Measurements from ENCODE around the gene TTC27. TPM values are rescaled to one million over a fixed set of nuclear protein-coding genes. Genes with fewer than 3 reads are reported as not detected.

Gene TTC27
- polyA plus RNA-seq, 3 donors, result 4.0 to 4.8 (median 4.4) TPM

- Histone ChIP-seq H3K4me2 (replicated peaks; ENCODE audit: extremely low read depth, low read length, poor library complexity, severe bottlenecking) (no peak overlapping the region), H3K27me3 (ENCODE audit: control insufficient read depth in 2 of 2, insufficient read depth in 2 of 2, low read length in 2 of 2) (no peaks in the 10 kb centered on the region), H4K20me1 (ENCODE audit: insufficient read depth, low read length) (no peaks in the 10 kb centered on the region), H3K4me3 (replicated peaks in 1 of 3; ENCODE audit: low read depth in 2 of 3, low read length in 3 of 3) (no peak overlapping the region), H3K27ac (ENCODE audit: low read depth in 1 of 2, low read length in 2 of 2) (no peak overlapping the region), H3K4me1 (ENCODE audit: control insufficient read depth in 1 of 2, insufficient read depth in 2 of 2, low read length in 2 of 2) (no peaks in the 10 kb centered on the region), H2AFZ (ENCODE audit: insufficient read depth, low read depth, low read length, poor library complexity, severe bottlenecking) (no peak overlapping the region), H3K79me2 (ENCODE audit: insufficient read depth, low read length) (no peaks in the 10 kb centered on the region), H3K36me3 (replicated peaks in 1 of 2; ENCODE audit: control insufficient read depth in 1 of 2, insufficient read depth in 2 of 2, low read length in 2 of 2) (no peaks in the 10 kb centered on the region), H3K9ac (ENCODE audit: insufficient read depth, low read length, poor library complexity, severe bottlenecking) (no peak overlapping the region), H3K9me3 (replicated peaks in 1 of 2; ENCODE audit: control insufficient read depth in 1 of 2, insufficient read depth in 1 of 2, low read length in 2 of 2) (no peaks in the 10 kb centered on the region)
- H3K4me3 Mint-ChIP-seq, result no peak overlapping the region
- no peak for DNase-seq
- no peak for TF ChIP-seq CTCF (IDR thresholded peaks at IDR 0.05)
- H3K9me3 Mint-ChIP-seq, result no peaks in the 10 kb centered on the region
- intact Hi-C loops (cut with micrococcal nuclease), result no loop called here
- H3K36me3 Mint-ChIP-seq, result peaks cover 8 to 9% of the 10 kb centered on the region in 2 donors
- no peak overlapping the region for H3K27ac Mint-ChIP-seq
- H3K4me1 Mint-ChIP-seq, result peaks cover 11% of the 10 kb centered on the region
- H3K27me3 Mint-ChIP-seq (ENCODE audit: low read depth in 3 of 3), result no peaks in the 10 kb centered on the region
Measured at GRCh38 chr2:32691678-32692077, 63.8 kb downstream of the TTC27 start.

DNA sequence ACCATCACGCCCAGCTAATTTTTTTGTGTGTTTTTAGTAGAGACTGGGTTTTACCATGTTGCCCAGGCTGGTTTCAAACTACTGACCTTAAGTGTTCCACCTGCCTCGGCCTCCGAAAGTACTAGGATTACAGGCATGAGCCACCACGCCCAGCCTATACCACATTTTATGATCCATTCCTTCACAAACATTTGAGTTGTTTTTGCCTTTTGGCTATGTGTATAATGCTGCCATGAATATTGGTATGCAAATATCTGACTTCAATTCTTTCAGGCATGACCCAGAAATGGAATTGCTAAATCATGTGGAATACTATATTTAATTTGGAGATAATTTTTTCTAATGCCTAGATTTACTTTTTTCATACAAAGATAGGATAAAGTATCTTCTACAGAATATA is 68.6 kb downstream of the TTC27 start:
- peaks cover 0 to 2% (median 0%) of the 10 kb centered on the region in 3 donors for H3K27me3 Mint-ChIP-seq (ENCODE audit: low read depth in 3 of 3)
- Histone ChIP-seq H2AFZ (ENCODE audit: insufficient read depth, low read depth, low read length, poor library complexity, severe bottlenecking) (no peak overlapping the region), H3K36me3 (replicated peaks in 1 of 2; ENCODE audit: control insufficient read depth in 1 of 2, insufficient read depth in 2 of 2, low read length in 2 of 2) (no peaks in the 10 kb centered on the region), H3K9me3 (replicated peaks in 1 of 2; ENCODE audit: control insufficient read depth in 1 of 2, insufficient read depth in 1 of 2, low read length in 2 of 2) (no peaks in the 10 kb centered on the region), H3K27ac (ENCODE audit: low read depth in 1 of 2, low read length in 2 of 2) (no peak overlapping the region), H3K27me3 (ENCODE audit: control insufficient read depth in 2 of 2, insufficient read depth in 2 of 2, low read length in 2 of 2) (no peaks in the 10 kb centered on the region), H3K4me3 (replicated peaks in 1 of 3; ENCODE audit: low read depth in 2 of 3, low read length in 3 of 3) (no peak overlapping the region), H3K4me2 (replicated peaks; ENCODE audit: extremely low read depth, low read length, poor library complexity, severe bottlenecking) (no peak overlapping the region), H3K4me1 (ENCODE audit: control insufficient read depth in 1 of 2, insufficient read depth in 2 of 2, low read length in 2 of 2) (no peaks in the 10 kb centered on the region), H3K9ac (ENCODE audit: insufficient read depth, low read length, poor library complexity, severe bottlenecking) (no peak overlapping the region), H3K79me2 (ENCODE audit: insufficient read depth, low read length) (no peaks in the 10 kb centered on the region), H4K20me1 (ENCODE audit: insufficient read depth, low read length) (no peaks in the 10 kb centered on the region)
- intact Hi-C loops (cut with micrococcal nuclease), result no loop called here
- no peaks in the 10 kb centered on the region for H3K9me3 Mint-ChIP-seq
- TF ChIP-seq CTCF (IDR thresholded peaks at IDR 0.05), result no peak
- no peak for DNase-seq
- H3K4me3 Mint-ChIP-seq, result no peak overlapping the region
- WGBS (ENCODE audit: insufficient coverage), result no CpG with 5 or more reads among the region's 4 CpGs
- H3K36me3 Mint-ChIP-seq, result peaks cover 4 to 6% of the 10 kb centered on the region in 2 donors
- no peaks in the 10 kb centered on the region for H3K4me1 Mint-ChIP-seq
- H3K27ac Mint-ChIP-seq, result no peak overlapping the region
